Suppressor macrophage treated with lipopolysaccharide for 1 hour (primary cell): ENCODE measurements around the gene UGT1A9.
"Not testable (repeated sequence)": the region's sequence is repeated elsewhere in the genome, so short reads cannot be mapped to it uniquely, and the experiment has no call there.

Source experiments
- DNase-seq, 3 donors: peaks; one replicate each; pipeline ENCODE4 v3.0.0-alpha.2; 2020 to 2022

The UGT1A9 gene

GRCh38 chr2:233713262-233713615, 41.5 kb downstream of the UGT1A9 start:
- DNase-seq: no peak

- DNase-seq: no peak
These were observed 42.4 kb downstream of the UGT1A9 start for GRCh38 chr2:233714121-233714520.

- no peak for DNase-seq
These were observed 46.9 kb downstream of the UGT1A9 start, which contains the start of gene UGT1A4 for GRCh38 chr2:233718552-233718951. Gene UGT1A4 (plus strand): TSS chr2:233718736. CDS start chr2:233718821, 85 bp downstream.

DNA sequence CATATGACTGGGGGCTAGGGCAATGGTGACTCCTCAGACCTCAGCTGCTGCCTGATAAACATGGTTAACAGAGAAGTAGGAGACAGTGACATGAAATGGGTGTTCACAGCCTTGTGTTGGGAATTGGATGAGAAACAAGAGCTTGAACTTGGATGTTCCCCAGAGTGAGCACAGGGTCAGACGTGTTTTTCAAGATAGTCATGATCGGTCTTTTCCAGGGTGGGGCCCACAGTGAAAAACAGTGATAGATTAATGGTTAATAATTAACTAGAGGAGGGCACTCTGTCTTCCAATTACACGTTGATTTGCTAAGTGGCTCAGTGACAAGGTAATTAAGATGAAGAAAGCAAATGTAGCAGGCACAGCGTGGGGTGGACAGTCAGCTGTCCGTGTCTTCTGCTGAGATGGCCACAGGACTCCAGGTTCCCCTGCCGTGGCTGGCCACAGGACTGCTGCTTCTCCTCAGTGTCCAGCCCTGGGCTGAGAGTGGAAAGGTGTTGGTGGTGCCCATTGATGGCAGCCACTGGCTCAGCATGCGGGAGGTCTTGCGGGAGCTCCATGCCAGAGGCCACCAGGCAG, 57.1 kb downstream of the UGT1A9 start, which contains the start of gene UGT1A3:
UGT1A3 (plus strand) TSS at position 320 of the 579 bp plus-strand sequence; CDS start at position 405, 85 bp downstream.
- DNase-seq: no peak

- not testable (repeated sequence) for DNase-seq
These were observed 65.4 kb downstream of the UGT1A9 start for GRCh38 chr2:233736868-233737653.

DNA sequence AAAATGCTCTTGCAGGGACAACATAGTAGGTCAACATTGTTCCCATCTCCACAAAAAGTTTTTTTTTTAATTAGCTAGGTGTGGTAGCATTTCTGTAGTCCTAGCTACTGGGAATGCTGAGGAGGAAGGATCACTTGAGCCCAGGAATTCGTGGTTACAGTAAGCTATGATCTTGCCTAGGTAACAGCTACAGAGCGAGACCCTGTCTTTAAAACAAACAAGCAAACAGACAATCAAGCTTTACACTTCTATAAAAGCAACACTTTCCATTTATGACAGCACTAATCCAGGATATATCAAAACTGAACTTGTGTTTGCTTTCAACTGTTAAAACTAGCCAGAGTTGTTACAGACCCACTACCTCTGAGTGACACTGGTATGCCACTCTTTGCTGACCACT, 69.2 kb downstream of the UGT1A9 start:
- no peak for DNase-seq

DNA sequence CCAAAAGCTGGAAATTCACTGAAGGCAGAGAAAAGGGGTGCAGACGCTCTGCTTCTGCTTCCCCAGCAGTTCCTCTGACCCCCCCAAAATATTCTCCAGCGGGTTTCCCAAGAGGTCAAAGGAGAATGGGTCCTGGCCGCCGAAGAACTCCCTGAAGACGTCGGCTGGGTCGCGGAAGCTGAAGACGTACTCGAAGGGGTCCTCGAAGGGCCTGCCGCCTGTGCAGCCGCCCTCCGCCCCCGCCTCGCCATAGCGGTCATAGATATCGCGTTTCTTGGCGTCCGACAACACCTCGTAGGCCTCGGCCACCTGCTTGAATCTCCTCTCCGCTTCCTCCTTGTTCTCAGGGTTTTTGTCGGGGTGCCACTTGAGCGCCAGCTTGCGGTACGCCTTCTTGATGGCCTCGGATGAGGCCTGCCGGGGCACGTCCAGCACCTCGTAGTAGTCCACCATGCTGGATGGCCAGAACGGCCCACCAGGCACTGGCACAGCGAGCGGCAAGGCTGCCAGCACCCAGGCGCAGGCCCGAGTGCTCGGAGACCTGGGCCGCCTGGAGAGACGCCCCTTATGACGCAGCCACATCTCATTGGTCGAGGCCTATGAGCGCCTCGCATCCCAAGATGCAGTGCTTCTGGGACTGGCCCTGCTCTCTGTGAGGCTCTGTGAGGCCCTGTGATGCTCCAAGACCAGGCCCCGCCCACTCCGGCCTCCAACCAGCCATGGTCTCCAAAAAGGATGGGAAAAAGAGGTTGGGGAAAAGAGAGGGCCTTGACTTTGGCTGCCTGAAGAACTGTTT, 72.0 kb downstream of the UGT1A9 start:
- DNase-seq: no peak

- DNase-seq: no peak
These were observed 73.5 kb downstream of the UGT1A9 start for GRCh38 chr2:233745073-233745755.

GRCh38 chr2:233745838-233746237, 74.1 kb downstream of the UGT1A9 start:
- DNase-seq: not testable (repeated sequence)

DNA sequence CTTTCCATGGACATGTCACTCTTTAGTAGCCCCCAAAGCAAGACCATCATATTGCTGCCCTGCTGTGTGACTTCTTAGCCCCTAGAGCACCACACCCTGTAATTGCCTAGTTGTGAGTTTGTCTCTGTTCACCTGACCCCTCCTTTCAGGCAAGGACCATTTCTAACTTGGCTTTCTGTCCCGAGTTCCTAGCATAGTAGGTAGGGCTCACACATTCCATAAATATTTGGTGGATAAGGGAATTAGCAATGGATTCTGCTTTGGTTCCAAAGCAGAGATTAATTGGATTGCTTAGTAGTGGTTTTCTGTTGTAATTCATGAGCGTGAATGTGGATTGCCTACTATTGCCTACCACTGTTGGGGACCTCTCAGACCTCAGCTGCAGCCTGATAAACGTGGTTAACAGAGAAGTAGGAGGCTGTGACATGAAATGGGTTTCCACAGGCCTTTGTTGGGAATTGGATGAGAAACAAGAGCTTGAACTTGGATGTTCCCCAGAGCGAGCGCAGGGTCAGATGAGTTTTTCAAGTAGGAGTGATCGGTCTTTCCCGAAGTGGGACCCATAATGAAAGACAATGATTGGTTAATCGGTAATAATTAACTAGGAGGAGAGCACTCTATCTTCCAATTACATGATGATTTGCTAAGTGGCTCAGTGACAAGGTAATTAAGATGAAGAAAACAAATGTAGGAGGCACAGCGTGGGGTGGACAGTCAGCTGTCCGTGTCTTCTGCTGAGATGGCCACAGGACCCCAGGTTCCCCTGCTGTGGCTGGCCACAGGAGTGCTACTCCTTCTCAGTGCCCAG, 75.0 kb downstream of the UGT1A9 start:
- no peak for DNase-seq

DNA sequence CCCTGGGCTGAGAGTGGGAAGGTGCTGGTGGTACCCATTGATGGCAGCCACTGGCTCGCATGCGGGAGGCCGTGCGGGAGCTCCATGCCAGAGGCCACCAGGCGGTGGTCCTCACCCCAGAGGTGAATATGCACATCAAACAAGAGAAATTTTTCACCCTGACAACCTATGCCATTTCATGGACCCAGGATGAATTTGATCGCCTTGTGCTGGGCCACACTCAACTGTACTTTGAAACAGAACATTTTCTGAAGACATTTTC, 75.5 kb downstream of the UGT1A9 start:
- DNase-seq: no peak

DNA sequence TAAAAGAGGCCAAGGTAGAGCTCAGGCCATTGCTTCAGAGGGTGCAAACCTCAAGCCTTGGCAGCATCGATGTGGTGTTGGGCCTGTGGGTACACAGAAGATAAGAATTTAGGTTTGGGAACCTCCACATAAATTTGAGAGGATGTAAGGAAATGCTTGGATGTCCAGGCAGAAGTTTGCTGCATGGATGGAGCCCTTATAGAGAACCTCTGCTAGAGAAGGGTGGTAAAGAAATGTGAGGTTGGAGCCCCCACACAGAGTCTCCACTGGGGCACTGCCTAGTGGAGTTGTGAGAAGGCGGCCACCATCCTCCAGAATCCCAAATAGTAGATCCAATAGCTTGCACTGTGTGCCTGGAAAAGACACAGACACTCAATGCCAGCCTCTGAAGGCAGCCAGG, 79.0 kb downstream of the UGT1A9 start:
- not testable (repeated sequence) for DNase-seq

GRCh38 chr2:233751212-233752009, 79.7 kb downstream of the UGT1A9 start:
- DNase-seq: not testable (repeated sequence)

- no peak for DNase-seq
These were observed 83.3 kb downstream of the UGT1A9 start for GRCh38 chr2:233754872-233755611.

GRCh38 chr2:233756429-233757081, 84.9 kb downstream of the UGT1A9 start:
- DNase-seq: no peak

GRCh38 chr2:233758141-233758540, 86.4 kb downstream of the UGT1A9 start:
- DNase-seq: no peak

DNA sequence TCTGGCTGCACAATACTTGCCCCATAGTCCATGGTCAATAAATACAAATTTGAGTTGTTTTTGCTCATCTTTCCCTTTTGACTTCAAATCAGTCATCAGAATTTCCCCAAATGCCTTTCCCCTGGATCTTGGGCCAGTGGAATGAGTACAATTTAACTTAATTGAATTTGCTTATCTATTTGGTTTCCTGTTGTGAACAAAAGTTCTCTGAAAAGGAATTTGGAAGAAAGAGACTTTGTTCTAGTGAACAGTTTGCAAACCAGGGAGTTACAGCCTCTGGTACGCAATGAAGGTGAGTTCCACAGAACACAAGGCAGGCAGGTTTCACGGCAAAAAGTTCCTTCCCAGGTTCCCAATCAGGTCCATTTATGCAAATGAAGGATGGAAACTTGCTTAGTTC, 87.2 kb downstream of the UGT1A9 start:
- no peak for DNase-seq

- DNase-seq: no peak
These were observed 88.3 kb downstream of the UGT1A9 start, which contains the start of gene UGT1A1 for GRCh38 chr2:233760043-233760442. Gene UGT1A1 (plus strand): TSS chr2:233760270. CDS start chr2:233760288, 18 bp downstream.

DNA sequence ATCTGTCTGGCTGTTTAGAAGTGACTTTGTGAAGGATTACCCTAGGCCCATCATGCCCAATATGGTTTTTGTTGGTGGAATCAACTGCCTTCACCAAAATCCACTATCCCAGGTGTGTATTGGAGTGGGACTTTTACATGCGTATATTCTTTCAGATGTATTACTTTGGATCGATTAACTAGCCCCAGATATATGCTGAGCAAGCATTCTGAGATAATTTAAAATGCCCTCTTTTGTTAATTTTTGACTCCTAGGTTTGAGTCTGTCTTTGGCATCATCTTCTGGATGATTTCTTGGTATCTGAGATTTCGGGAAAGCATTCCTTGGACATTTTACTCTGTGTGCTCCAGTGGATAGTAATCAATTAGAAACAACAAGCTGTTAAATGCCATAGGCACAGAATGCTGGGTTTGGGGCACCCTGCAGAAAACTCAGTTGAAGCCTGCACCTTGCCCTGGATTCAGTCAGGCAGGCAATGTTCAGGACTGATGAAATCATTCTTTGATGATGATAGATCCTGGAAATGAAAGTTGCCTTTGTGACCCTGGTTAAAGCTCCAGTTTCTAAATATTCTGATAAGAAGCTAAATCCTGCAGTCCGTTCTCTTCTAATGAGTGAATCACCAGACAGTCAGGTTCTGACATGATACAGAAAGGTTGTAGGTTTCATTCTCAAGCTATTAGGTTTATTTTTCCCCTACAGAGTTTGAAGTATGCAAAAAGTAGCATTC, 89.5 kb downstream of the UGT1A9 start:
- no peak for DNase-seq
